Ishikawa (cell line): ENCODE results near the gene TSPYL6.

Source experiments
- CEBPB ChIP-seq: IDR thresholded peaks from 2 replicates; pipeline ENCODE4 v1.6.1; 2012
- CREB1 ChIP-seq: IDR thresholded peaks from 2 replicates; pipeline ENCODE4 v1.6.1; 2012; ENCODE audit warnings: low read depth
- EGR1 ChIP-seq: IDR thresholded peaks from 2 replicates; pipeline ENCODE4 v1.6.1; 2012
- EP300 ChIP-seq: IDR thresholded peaks from 2 replicates; pipeline ENCODE4 v1.6.1; 2012; ENCODE audit warnings: borderline replicate concordance
- FOXM1 ChIP-seq: IDR thresholded peaks from 2 replicates; pipeline ENCODE4 v1.6.1; 2012; ENCODE audit warnings: low read depth, borderline replicate concordance
- MAX ChIP-seq: IDR thresholded peaks from 2 replicates; pipeline ENCODE4 v1.6.1; 2012
- NFIC ChIP-seq: IDR thresholded peaks from 2 replicates; pipeline ENCODE4 v1.6.1; 2012
- RAD21 ChIP-seq: IDR thresholded peaks from 2 replicates; pipeline ENCODE4 v1.6.1; 2012; ENCODE audit warnings: low read depth
- REST ChIP-seq: IDR thresholded peaks from 2 replicates; pipeline ENCODE4 v1.6.1; 2012; ENCODE audit warnings: low read depth, mild to moderate bottlenecking
- TAF1 ChIP-seq: IDR thresholded peaks from 2 replicates; pipeline ENCODE4 v1.6.1; 2012; ENCODE audit warnings: low read depth, mild to moderate bottlenecking
- TCF12 ChIP-seq: IDR thresholded peaks from 2 replicates; pipeline ENCODE4 v1.6.1; 2012; ENCODE audit warnings: low read depth
- TEAD4 ChIP-seq: IDR thresholded peaks from 2 replicates; pipeline ENCODE4 v1.6.1; 2012
- USF1 ChIP-seq: IDR thresholded peaks from 2 replicates; pipeline ENCODE4 v1.6.1; 2012
- YY1 ChIP-seq: IDR thresholded peaks from 2 replicates; pipeline ENCODE4 v1.6.1; 2012; ENCODE audit warnings: low read depth
- ZBTB7A ChIP-seq: IDR thresholded peaks from 2 replicates; pipeline ENCODE4 v1.6.1; 2012; ENCODE audit warnings: low read depth

TSPYL6 gene

GRCh38 chr2:54254180-54254579 is 1.8 kb downstream of the TSPYL6 start:
- no peak for TF ChIP-seq TAF1

- no peak for TF ChIP-seq TEAD4
- no peak for TF ChIP-seq CEBPB
- TF ChIP-seq TCF12 = no peak
- no peak for TF ChIP-seq REST
- TF ChIP-seq RAD21 = no peak
- no peak for TF ChIP-seq TAF1
- TF ChIP-seq NFIC = no peak
- TF ChIP-seq CREB1 = no peak
- no peak for TF ChIP-seq USF1
- TF ChIP-seq EGR1 = no peak
- no peak for TF ChIP-seq EP300
- no peak for TF ChIP-seq MAX
- no peak for TF ChIP-seq ZBTB7A
- no peak for TF ChIP-seq FOXM1
- TF ChIP-seq YY1 = no peak
These were observed 6.4 kb downstream of the TSPYL6 start for GRCh38 chr2:54249629-54250028.

DNA sequence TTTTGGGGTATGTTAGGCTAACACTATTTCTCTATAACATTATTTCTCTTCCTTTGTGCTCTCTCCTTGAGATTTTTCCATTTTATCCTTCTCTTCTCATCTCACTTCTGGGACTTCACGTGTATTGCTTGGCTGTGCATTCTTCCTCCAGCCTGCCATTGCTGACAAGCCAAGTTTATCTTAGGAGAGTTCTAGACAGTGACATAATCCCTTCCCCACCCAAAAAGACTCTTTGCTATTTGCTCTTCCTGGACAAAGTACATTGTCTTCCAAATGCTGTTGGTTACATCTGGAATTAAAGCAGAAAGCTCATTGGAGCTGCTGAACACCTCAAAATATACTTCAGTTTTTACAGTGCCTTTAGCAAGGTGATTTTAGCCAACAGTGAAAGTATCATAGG is 8.9 kb downstream of the TSPYL6 start:
- no peak for TF ChIP-seq REST
- no peak for TF ChIP-seq YY1
- TF ChIP-seq USF1 = no peak
- TF ChIP-seq RAD21 = no peak
- TF ChIP-seq EP300 = no peak
- no peak for TF ChIP-seq MAX
- no peak for TF ChIP-seq TEAD4
- TF ChIP-seq CEBPB = no peak
- no peak for TF ChIP-seq NFIC
- no peak for TF ChIP-seq EGR1
- TF ChIP-seq FOXM1 = no peak
- TF ChIP-seq TAF1 = no peak
- TF ChIP-seq ZBTB7A = no peak

DNA sequence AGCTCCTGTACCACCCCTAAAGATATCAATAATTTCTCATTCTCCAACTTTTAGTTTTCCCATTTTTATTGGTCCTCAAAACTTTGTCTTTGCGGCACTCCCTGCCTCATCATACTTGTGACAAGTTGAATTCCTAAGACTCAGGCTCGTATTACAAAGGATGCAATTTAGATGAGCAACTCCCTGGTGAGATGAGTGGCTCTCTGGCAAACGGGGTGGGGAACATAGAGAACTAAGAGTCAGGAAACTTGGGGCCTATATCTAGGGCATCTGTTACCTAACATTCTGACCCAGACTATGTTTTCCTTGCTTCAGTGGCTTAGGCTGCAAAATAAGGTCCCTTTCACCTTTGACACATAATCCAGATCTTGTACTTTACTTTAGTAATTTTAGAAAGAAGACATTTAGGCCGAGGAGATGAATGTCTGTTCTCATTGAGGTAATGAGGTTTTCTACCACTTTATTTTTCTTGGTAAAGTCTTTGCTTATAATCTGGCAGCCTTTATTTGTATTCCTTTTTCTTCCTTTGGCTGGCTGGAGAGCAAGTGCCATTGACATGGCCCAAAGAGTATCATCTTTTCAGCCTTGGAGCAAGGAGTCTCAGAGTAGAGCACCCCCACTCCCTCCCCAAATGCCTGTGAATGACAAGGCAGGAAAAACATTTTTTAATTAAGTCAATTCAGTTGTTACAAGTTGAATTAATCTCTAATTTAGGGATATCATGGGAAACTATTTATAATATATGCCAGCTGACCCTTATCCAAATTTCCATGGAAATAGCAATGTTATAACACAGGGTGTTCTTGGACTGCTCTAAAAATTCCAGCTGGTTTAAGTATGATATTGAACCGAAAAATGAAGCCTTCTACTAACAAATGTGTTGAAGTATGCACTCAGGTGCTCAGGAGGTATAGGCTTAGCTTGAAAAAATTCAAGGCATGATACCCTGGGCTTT is 15.2 kb downstream of the TSPYL6 start:
- TF ChIP-seq TEAD4 (no peak), FOXM1 (no peak), TCF12 (no peak), RAD21 (no peak), USF1 (no peak), EGR1 (no peak), CEBPB (no peak), MAX (no peak)

DNA sequence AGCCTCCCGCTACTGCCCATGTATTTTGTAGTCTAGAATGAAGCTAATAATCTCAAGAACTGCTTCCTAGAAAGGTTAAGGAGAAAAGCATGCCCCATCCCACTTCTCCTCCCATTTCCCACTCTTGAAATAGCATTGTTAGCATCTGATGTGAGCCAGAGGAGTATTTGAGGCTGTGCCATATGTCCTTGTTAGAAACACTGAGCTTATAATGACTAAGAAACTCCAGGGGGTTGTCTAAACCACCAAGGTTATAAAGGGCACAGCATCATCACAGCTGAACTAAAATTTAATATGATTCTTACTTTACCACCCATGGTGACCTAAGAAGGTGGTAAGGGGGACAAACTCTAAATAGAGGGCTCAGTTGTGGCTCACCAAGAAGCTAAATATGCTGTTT is 16.6 kb downstream of the TSPYL6 start:
- no peak for TF ChIP-seq FOXM1
- no peak for TF ChIP-seq TCF12
- TF ChIP-seq MAX = no peak
- TF ChIP-seq CEBPB = no peak
- TF ChIP-seq TEAD4 = no peak
